Inflammatory macrophage treated with lipopolysaccharide for 1 hour (primary cell): ENCODE results near the gene CAMSAP1.

Experiments
- DNase-seq, 2 donors: peaks; one replicate each; pipeline ENCODE4 v3.0.0-alpha.2; 2020 to 2022

Gene CAMSAP1

DNA sequence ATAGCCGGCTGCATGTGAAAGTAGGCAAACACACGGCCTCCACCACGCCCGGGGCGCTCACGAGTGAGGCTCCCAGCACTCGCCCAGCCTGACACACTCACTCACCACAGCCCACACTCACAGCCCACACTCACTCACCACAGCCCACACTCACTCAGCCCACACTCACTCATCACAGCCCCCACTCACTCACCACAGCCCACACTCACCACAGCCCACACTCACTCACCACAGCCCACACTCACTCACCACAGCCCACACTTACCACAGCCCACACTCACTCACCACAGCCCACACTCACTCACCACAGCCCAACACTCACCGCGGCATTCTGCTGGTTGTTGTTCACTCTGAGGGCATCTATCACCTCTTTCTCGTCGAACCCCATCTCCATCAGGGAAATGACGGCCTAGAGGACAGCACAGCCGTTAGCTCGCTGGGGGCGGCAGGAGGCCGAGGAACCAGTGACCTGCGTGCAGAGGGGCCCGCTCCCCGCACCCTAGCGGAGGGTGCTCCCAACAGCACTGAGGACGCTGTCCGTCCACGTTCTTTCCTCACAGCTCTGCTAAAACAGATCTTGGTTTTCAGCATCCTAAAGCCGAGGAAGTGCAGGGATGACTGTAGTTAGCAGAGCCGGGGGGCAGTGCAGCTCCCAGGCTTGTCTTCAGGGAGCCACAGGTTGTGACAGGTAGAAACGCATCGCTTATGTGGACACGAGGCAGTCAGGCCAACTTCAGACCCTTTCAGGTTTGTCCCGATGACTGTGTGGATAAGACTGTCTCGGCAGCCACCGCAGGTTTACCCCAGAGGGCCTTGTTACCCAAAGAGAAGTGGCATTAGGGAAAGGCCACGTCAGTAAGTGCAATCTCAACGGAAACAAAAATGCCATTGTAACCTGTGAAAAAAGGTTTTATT lies 32.3 kb upstream of the CAMSAP1 start:
- DNase-seq = no peak

DNA sequence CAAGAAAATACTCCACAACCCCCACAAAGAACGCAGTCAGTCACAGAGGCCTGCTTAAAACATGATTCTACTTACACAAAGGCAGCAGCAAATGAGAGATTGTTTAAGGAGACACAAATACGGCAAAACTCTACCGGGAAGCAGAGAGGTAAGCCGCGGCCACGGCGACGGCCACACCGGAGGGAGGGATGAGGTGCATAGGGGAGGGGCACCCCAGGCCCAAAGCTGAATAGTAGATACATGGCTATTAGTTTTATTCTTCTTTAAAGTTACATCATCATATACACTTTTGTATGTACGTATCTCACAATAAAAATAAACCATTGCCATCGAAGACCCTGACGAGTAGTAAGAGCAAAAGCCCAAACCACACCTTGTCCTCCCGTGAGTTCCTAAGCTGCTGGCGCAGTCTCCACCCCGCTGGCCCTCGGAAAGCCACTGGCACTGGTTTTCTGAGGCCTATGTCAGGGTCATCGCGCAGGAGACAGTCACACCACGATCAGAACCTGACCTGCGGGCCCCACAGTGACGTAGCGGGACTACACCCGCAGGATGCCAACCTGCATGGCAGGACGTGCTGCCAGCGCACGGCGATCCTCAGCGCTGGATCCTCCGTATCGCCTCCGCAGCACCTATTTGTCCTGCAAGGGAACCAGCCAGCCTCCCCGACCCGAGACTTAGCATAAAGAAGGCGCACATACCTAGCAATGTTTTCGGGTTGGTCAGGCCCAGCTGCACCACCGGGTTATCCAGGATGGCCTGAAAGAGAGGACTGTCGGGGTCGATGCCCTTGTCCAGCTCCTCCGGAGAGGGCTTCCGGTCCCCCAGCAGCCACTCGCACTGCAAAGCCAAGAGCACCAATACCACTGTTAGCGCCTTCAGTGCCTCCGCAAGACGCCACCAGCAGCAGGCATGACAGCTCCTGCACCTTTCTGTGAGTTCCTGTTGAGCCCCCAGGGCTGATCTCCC lies 30.5 kb upstream of the CAMSAP1 start:
- no peak for DNase-seq

DNA sequence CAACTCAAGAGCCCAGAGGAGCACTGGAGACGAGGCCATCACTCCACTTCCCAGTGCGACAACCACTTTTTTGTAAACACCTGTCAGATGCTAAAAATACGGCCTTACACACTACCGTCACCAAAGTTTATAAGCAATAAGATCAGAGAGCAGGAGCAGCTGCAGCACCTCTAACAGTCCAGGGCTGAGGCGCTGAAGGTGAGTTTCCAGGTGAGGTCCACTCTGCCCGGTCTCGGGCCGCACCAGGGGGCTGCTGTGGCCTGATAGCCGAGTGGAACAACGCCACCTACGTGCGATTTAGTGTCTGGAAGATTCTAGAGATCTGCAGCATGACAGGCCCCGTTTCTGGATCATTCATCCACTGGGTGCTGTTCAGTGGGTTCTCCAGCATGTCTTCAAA lies 25.8 kb upstream of the CAMSAP1 start:
- no peak for DNase-seq

DNA sequence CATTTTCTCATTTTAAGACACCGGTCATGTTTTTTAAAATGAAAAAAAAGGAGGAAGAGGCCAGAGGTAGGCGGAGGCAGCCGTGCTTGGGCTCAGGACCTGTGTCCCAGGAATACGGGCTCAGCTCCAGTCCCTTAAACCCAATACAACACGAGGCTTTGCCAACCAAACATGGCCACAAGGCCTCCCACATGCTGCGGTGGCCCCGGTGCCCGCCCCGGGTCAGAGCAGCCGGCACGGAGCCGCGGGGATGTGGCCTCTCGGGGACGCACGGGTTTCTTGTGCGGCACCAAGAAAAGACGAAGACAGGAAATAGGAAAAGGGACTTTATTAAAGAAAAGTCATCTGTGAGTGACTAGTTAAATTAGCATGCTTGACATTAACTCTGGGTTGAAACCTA lies 25.3 kb upstream of the CAMSAP1 start:
- DNase-seq = no peak

DNA sequence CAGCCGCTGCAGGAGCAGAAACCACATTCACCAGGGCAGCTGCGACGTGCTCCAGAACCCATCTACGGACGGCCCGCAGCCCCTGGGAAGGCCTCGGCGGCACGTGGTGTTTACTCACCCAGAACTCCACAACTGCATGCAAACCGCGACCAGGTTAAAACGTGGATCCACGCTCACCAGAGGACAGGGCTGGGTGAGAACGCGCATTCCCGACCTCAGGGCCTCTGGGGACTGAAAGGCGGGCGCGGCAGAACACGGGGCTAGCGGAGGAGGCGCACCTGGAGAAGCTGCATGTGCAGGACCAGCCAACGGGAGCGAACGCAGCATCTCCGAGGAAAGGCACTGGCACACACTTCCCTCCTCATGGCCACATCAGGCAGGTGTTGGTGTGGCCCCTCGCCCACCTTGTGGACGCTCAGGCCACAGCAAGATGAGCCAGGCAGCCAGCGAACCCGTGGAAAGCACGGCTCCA lies 24.0 kb upstream of the CAMSAP1 start:
- no peak for DNase-seq

DNA sequence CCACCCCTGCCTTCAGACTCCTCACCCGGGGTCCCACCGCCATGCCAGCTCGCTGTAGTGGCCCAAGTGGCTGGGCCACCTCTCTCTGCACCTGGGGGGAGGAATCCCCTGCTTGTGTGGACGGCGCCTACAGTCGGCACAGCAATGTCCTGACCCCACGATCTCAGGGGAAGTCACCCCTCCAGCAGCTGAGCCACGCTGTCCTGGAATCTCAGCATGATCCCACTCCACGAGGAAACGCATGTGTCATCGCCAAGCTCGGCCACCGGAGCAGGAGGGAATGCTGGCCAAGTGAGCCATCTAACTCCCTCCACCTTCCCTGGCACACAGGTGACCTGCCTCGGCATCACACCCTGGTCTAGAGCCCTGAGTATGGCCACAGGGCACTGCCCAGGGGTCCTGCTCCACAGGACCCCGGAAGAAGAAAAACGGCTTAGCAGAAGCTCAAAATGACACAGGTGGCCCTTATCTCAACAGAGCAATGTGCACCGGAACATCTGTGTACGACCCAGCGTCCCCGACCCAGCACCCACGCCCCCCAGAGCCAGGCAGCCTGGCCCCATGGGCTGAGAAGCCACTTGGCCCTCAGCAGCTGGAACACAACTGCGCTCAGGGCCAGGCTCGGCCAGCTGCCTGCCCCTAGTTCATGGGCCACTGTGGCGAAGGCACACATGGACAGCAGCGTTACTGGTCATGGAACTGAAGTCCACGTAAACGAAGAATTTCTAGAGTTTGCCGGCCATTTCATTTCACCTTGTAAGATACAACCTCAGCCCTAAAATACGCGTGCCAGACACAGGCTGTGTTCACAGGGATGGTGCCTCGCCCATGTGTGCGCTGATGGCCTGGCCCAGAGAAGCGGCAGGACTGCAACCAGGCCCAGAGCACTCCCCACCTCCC lies 23.4 kb upstream of the CAMSAP1 start:
- no peak for DNase-seq

DNA sequence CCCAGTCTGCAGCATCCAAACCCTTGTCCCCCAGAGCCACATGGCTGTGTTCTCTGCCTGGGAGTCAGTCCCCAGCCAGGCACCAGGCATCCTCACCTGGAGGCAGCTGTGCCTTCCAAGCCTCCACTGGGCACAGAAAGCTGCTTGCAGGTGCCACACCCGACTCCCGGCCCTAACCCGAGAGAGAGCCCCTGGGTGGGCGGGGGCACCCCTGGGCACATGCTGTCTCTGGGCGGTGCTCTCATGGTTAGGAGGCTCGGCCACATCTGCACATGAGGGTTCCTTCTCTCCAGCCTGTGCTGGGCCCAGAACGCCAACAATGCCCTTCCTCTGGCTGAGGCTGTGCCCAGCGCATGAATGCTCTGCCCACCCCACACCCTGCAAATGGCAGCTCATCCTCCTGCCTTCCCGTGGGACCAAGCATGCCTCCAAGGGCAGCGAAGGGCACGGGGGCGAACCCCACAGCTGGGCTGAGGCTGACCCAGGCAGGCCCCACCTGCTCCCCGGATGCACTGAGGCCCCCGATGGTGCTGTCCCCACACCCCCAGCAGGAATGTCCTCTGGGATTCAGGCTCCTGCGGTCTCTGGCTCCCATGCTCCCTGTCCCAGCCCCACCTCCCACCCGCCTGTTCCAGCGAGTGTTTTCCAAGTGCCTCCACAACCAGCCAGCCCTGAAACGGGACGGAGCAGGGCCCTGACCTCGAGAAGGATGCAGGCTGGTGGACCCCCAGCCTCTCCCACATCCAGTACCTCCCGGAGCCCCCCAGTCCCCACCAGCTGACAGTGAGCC lies 22.5 kb upstream of the CAMSAP1 start:
- DNase-seq = no peak

DNA sequence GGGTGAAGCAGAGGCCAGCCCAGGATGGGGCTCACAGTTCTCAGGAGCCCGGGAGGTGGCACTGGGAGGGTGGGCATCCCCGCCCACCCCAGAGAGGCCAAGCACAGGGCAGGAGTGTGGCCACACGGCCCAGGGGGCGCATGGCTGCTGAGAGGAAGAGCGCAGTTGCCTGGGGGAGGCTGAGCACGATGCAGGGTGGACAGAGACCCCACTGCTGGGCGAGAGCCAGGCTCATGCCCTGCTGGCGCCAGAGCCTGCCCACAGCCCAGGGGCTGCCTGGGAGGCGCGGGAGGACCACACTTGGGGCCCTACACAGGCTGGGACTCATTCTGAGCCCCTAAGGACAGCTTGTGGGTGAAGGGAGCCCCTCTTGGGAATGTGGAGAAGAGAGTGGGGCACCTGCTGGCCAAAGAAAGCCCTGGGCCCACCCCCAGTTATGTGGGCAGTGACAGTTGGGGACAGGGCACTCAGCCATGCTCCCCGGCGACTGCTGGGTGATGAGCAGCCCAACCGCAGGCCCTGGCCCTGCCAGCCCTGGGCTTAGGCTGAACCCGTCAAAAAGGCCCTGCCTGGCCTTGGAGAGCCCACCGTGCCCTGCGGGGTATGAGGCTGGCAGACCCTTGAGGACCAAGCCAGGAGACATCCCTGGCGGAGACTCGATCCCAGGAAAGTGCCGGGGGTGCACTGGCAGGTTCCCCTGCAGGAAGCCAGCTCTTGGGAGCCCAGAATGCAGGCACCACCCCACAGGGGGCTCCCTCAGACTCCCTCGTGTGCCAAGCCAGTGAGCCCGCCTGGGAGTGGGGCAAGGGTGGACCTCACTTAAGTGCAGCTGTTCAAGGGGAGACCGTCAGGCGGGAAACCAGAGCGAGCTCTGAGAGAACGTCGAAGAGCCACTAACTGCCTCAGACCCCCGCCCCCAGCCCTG lies 21.6 kb upstream of the CAMSAP1 start:
- no peak for DNase-seq

DNA sequence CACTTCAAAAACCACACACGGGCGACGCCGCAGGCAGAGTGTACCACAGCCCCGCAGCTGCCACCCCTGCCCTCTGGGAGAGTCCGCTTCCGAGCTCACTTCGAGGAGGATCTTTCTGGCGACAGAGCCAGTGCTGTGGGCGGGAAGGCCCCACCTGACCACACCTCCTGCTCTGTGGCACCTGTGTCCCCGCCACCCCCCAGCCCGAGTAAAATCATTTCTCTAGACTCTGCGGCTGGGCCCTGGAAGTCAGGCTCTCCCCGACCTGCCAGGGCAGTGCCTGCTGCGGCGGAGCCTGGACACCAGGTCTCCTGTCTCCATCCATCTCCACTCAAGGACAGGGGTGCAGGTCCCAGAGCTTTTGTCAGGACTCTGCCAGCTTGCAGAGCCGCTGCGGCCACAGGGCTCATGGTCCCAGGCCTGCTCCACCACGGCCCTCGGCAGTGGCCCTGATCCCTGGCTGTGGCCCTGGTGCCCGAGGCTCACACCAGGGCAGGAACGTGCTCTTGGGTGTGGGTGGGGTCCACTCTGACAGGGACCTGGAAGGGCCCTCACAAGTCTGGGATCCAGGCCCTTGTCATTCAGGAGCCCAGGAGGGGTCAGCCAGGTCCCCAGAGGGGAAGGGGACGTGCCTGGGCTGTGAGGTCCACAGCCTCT lies 20.9 kb upstream of the CAMSAP1 start:
- no peak for DNase-seq

GRCh38 chr9:135927195-135928013 lies 20.1 kb upstream of the CAMSAP1 start:
- DNase-seq = no peak

- DNase-seq = peak; percentile 86 to 98
Observed at GRCh38 chr9:135926402-135927194, 19.3 kb upstream of the CAMSAP1 start.

DNA sequence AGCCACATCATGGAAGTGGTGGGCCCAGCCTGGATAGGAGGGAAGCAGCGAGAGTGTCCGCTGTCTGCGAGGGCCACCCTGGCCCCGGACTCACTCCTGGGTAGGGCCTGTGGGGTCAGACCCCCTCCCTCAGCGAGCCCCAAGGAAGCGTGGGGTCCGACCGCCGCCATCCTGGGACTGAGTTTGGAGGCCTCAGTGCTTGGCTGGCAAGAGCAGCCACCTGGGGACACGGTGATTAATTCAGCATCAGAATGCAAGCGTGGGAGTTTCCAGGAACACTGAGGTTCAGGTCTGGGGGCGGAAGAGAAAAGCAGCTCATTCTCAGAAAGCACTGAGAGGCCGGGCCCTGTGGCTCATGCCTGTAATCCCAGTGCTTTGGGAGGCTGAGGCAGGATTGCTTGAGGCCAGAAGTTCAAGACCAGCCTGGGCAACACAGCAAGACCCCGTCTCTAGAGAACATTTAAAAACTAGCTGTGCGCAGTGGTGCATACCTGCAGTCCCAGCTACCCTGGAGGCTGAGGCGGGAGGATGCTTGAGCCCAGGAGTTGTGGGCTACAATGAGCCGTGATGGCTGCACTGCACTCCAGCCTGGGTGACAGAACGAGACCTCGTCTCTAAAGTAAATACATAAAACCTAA lies 18.3 kb upstream of the CAMSAP1 start:
- no peak for DNase-seq

DNA sequence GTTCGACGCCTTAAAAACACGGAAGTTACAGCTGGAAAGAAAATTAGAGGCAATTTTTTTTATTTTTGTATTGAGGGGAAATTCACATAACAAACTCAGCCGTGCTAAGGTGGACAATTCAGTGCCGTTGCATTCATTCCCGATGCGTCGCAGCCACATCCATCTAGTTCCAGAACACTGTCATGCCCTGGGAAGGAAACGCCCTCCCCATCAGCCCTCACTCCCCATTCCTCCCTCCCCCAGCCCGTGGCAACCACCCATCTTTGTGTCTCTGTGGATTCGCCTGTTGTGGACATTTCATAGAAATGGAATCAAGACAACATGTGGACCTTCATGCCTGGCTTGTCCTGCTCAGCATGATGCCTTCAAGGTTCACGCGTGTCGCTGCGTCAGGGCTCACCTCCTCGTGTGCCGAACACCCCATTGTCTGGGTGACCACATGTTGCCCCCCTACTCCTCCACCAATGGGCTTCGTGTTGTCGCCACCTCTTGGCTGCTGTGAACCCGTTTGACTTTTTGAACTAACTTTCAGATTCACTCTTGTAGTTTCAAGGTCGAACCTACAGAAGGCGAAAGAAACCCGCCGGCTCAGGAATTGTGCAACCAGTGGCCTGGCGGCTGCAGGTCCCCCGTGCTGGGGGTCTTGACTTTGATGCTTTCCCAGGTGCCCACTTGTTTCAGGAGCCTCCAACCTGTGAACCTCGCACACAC lies 17.4 kb upstream of the CAMSAP1 start:
- no peak for DNase-seq

DNA sequence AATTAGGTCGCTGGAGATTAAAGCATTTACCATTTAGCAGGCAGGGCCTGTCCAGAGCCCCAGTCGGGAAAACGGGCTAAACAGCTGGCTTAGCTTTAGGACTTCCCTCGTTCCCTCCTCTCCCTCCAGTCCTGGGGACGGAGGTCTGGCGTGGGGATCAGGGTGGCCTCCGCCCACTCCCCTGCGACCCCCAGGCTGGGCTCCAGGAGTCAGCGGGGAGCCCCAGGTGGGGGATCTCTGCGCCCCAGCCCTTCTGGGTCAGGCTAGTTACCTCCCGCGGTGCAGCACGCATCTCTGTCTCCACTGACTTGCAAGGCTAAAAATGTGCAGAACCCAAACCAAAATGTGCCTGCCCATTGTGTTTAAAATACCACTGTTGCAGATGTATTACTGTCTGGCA lies 16.2 kb upstream of the CAMSAP1 start:
- no peak for DNase-seq

DNA sequence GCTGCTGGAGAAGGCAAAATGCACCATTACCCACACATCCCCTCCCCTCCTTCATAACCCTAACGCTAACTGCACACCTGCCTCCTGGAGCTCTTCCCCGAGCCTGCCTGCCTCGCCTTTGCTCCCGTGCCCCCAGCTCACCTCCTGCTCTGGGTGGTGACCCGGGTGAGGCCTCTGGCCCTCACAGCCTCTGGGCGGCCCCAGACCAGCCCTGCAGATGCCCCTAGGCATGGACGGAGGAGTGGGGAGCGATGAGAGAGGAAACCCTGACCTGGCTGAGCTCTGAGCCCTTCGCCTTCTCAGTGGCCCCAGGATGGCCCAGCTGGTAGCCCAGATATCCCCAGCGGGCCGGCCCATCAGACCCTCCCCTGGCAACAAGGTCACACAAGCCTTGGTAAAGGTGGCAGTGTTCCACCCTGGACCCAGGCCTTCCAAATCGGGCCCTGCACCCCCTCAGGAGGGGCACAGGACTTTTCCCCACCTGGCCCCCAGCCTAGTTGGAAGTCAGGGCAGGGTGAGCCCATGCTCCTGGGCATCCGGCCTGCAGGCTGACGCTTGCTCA lies 14.5 kb upstream of the CAMSAP1 start:
- no peak for DNase-seq

DNA sequence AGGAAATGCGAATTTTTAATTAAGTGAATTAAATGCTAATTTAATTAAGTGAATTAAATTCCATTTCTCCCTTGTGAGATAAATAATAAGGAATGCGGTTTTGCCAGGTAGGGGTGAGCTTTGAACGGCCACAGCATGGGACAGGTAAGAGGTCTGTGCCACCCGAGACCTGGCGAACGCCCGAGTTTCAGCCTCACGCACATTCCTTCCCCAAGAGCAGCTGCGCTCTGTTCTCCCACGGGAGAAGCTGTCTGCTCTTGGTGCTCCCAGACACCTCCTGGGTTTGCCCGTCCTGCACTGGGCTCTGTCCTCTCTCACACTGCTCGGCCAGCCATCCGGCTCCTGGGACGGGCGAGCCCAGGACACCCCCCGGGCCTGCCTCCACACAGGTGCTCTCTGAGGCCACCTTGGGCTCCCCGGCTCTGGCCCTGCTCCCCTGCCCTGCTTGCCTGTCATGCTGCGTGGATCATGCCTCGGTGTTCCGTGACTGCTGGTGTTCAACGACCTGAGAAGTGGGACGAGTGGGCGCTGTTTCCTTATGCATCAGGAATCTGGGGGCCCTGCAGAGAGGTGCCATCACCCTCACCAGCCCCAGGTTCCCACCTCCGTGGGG lies 13.7 kb upstream of the CAMSAP1 start:
- no peak for DNase-seq
